Activated T-helper 2 cell treated with anti-CD3 and anti-CD28 coated beads, Interferon-gamma antibody, Interleukin-2, Interleukin-4, amounts not matched to agents 10 μg/mL and 5 μg/mL and 100 μg/mL, durations not matched to agents 14 hours and 24 hours and 36 hours (primary cell): ENCODE data around the gene DHCR24. TPM values are rescaled to one million over a fixed set of nuclear protein-coding genes. Genes with fewer than 3 reads are reported as not detected.

Experiments
- DNase-seq: peaks from one replicate; pipeline ENCODE4 v3.0.0; 2021; ENCODE audit warnings: low spot score
- H3K27ac Mint-ChIP-seq: one replicate; pipeline ENCODE4 v1.8.0; 2021; ENCODE audit warnings: mixed read lengths
- H3K27me3 Mint-ChIP-seq: one replicate; pipeline ENCODE4 v1.8.0; 2021; ENCODE audit warnings: low read depth, mixed read lengths
- H3K36me3 Mint-ChIP-seq: one replicate; pipeline ENCODE4 v1.8.0; 2021; ENCODE audit warnings: low read depth, mixed read lengths
- H3K4me1 Mint-ChIP-seq: one replicate; pipeline ENCODE4 v1.8.0; 2021; ENCODE audit warnings: low read depth, mixed read lengths
- H3K4me3 Mint-ChIP-seq: one replicate; pipeline ENCODE4 v1.8.0; 2021; ENCODE audit warnings: low read depth, mild to moderate bottlenecking, moderate library complexity, mixed read lengths
- H3K9me3 Mint-ChIP-seq: one replicate; pipeline ENCODE4 v1.8.0; 2021; ENCODE audit warnings: mixed read lengths
- intact Hi-C: fragments of 100-400 bp; cut with micrococcal nuclease; formaldehyde crosslinking; loops from one replicate; pipeline ENCODE4 v1.15.1; 2023
- total RNA-seq: library from RNA; stranded (reverse); gene quantifications from 2 replicates; pipeline ENCODE4 v1.2.3, GENCODE V29; 2022

The DHCR24 gene
- total RNA-seq, 1 donor from 2014 or later: 231 TPM

DNA sequence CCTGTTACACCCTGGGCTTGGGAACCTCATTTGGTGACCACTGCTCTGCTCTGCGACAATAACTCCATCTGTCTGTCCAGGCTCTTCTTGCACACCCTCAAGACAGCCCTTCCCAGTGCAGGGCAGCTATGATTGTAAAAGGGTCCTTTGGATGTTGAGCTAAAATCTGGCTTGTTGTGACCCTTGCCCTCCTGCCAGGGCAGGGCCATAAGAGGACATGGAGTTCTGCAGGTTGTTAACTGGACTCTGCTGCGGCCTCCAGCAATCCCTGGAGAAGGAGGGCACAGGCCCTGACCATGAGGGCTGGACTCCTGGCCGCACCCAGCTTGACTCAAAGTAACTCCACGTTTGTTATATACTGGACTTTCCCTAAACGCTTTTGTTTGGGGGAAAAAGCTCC lies 41.2 kb downstream of the DHCR24 start:
- no peak overlapping the region for H3K4me3 Mint-ChIP-seq
- intact Hi-C loops: no loop called here
- H3K4me1 Mint-ChIP-seq: no peaks in the 10 kb centered on the region
- no peak overlapping the region for H3K27ac Mint-ChIP-seq
- H3K9me3 Mint-ChIP-seq: no peaks in the 10 kb centered on the region
- no peak for DNase-seq
- H3K27me3 Mint-ChIP-seq: no peaks in the 10 kb centered on the region
- peaks cover 28% of the 10 kb centered on the region for H3K36me3 Mint-ChIP-seq

DNA sequence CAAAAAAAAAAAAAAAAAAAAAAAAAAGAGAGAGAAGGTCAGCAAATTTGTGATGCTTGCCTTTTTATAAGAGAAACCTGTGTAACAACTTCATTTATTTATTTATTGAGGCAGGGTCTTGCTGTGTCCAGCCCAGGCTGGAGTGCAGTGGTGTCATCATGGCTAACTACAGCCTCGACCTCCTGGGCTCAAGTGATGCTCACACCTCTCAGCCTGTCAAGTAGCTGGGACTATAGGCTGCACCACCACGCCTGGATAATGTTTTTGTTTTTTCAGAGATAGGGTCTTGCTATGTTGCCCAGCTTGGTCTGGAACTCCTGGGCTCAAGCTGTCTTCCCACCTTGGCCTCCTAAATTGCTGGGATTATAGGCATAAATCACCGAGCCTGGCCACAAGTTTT lies 42.4 kb downstream of the DHCR24 start:
- no peaks in the 10 kb centered on the region for H3K4me1 Mint-ChIP-seq
- DNase-seq: no peak
- H3K27ac Mint-ChIP-seq: no peak overlapping the region
- peaks cover 16% of the 10 kb centered on the region for H3K36me3 Mint-ChIP-seq
- no peaks in the 10 kb centered on the region for H3K9me3 Mint-ChIP-seq
- intact Hi-C loops: no loop called here
- H3K27me3 Mint-ChIP-seq: no peaks in the 10 kb centered on the region
- H3K4me3 Mint-ChIP-seq: no peak overlapping the region

DNA sequence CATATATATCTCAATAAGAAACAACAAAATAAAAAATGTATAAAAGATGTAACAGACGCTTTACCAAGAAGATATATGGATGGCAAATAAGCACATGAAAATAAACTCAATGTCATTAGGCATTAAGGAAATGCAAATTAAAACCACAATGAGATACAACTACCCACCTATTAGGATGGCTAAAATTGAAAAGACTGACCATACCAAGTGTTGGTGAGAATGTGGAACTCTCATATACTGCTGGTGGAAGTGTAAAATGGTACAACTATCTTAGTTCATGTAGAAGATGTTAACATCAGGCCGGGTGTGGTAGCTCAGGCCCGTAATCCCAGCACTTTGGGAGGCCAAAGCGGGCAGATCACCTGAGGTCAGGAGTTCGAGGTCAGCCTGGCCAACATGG lies 43.5 kb downstream of the DHCR24 start:
- no peaks in the 10 kb centered on the region for H3K9me3 Mint-ChIP-seq
- H3K27ac Mint-ChIP-seq: no peak overlapping the region
- intact Hi-C loops: no loop called here

DNA sequence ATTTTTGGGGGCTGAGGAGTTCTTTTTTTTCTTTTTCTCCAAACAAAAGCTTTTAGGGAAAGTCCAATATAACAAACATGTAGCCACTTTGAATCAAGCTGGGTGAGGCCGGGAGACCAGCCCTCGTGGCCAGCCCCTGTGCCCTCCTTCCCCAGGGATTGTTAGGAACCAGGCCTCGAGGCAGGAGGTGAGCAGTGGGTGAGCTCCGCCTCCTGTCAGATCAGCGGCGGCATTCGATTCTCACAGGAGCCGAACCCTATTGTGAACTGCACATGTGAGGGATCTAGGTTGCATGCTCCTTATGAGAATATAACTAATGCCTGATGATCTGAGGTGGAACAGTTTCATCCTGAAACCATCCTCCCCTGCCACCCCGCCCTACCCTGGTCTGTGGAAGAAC lies 44.0 kb downstream of the DHCR24 start:
- no peaks in the 10 kb centered on the region for H3K4me1 Mint-ChIP-seq
- peaks cover 2% of the 10 kb centered on the region for H3K36me3 Mint-ChIP-seq
- no peak for DNase-seq
- no peak overlapping the region for H3K4me3 Mint-ChIP-seq
- no peak overlapping the region for H3K27ac Mint-ChIP-seq
- intact Hi-C loops: no loop called here
- H3K27me3 Mint-ChIP-seq: no peaks in the 10 kb centered on the region
- no peaks in the 10 kb centered on the region for H3K9me3 Mint-ChIP-seq

More for the DNA sequence above, 43.5 kb downstream of the DHCR24 start:
- no peak for DNase-seq
- H3K4me3 Mint-ChIP-seq: no peak overlapping the region
- H3K36me3 Mint-ChIP-seq: peaks cover 7% of the 10 kb centered on the region
- H3K27me3 Mint-ChIP-seq: no peaks in the 10 kb centered on the region
- H3K4me1 Mint-ChIP-seq: no peaks in the 10 kb centered on the region

GRCh38 chr1:54842206-54842915 lies 44.6 kb downstream of the DHCR24 start:
- intact Hi-C loops: no loop called here
- Mint-ChIP-seq H3K4me3 (no peak overlapping the region), H3K27ac (no peak overlapping the region), H3K4me1 (no peaks in the 10 kb centered on the region), H3K9me3 (no peaks in the 10 kb centered on the region), H3K27me3 (no peaks in the 10 kb centered on the region), H3K36me3 (no peaks in the 10 kb centered on the region)
- DNase-seq: no peak

- no peak overlapping the region for H3K4me3 Mint-ChIP-seq
- H3K27ac Mint-ChIP-seq: no peak overlapping the region
- no peaks in the 10 kb centered on the region for H3K27me3 Mint-ChIP-seq
- intact Hi-C loops: no loop called here
- H3K4me1 Mint-ChIP-seq: no peaks in the 10 kb centered on the region
- no peak for DNase-seq
- H3K9me3 Mint-ChIP-seq: no peaks in the 10 kb centered on the region
- H3K36me3 Mint-ChIP-seq: no peaks in the 10 kb centered on the region
These were observed 47.2 kb downstream of the DHCR24 start for GRCh38 chr1:54839824-54840223.

- intact Hi-C loops: no loop called here
- no peak overlapping the region for H3K27ac Mint-ChIP-seq
- no peak for DNase-seq
- H3K4me1 Mint-ChIP-seq: no peaks in the 10 kb centered on the region
- no peak overlapping the region for H3K4me3 Mint-ChIP-seq
- H3K36me3 Mint-ChIP-seq: no peaks in the 10 kb centered on the region
- no peaks in the 10 kb centered on the region for H3K9me3 Mint-ChIP-seq
- H3K27me3 Mint-ChIP-seq: no peaks in the 10 kb centered on the region
These were observed 48.3 kb downstream of the DHCR24 start for GRCh38 chr1:54838565-54839180.

GRCh38 chr1:54837002-54837853 lies 49.8 kb downstream of the DHCR24 start:
- intact Hi-C loops: no loop called here

GRCh38 chr1:54836594-54836993 lies 50.4 kb downstream of the DHCR24 start:
- intact Hi-C loops: no loop called here
- no peak overlapping the region for H3K4me3 Mint-ChIP-seq
- H3K4me1 Mint-ChIP-seq: no peaks in the 10 kb centered on the region
- no peak overlapping the region for H3K27ac Mint-ChIP-seq
- H3K36me3 Mint-ChIP-seq: no peaks in the 10 kb centered on the region
- no peaks in the 10 kb centered on the region for H3K27me3 Mint-ChIP-seq
- DNase-seq: no peak
- no peaks in the 10 kb centered on the region for H3K9me3 Mint-ChIP-seq

More at GRCh38 chr1:54837002-54837853, 49.8 kb downstream of the DHCR24 start:
- H3K4me3 Mint-ChIP-seq: no peak overlapping the region
- no peaks in the 10 kb centered on the region for H3K27me3 Mint-ChIP-seq
- no peak overlapping the region for H3K27ac Mint-ChIP-seq
- no peak for DNase-seq
- H3K9me3 Mint-ChIP-seq: no peaks in the 10 kb centered on the region
- H3K4me1 Mint-ChIP-seq: no peaks in the 10 kb centered on the region
- H3K36me3 Mint-ChIP-seq: no peaks in the 10 kb centered on the region

GRCh38 chr1:54835970-54836369 lies 51.0 kb downstream of the DHCR24 start:
- intact Hi-C loops: no loop called here
- no peak overlapping the region for H3K27ac Mint-ChIP-seq
- DNase-seq: no peak
- H3K27me3 Mint-ChIP-seq: no peaks in the 10 kb centered on the region
- H3K9me3 Mint-ChIP-seq: no peaks in the 10 kb centered on the region
- no peaks in the 10 kb centered on the region for H3K36me3 Mint-ChIP-seq
- no peaks in the 10 kb centered on the region for H3K4me1 Mint-ChIP-seq
- no peak overlapping the region for H3K4me3 Mint-ChIP-seq

- DNase-seq: no peak
- intact Hi-C loops: no loop called here
- H3K4me3 Mint-ChIP-seq: no peak overlapping the region
- no peaks in the 10 kb centered on the region for H3K27me3 Mint-ChIP-seq
- no peaks in the 10 kb centered on the region for H3K36me3 Mint-ChIP-seq
- no peaks in the 10 kb centered on the region for H3K4me1 Mint-ChIP-seq
- no peak overlapping the region for H3K27ac Mint-ChIP-seq
- no peaks in the 10 kb centered on the region for H3K9me3 Mint-ChIP-seq
These were observed 51.7 kb downstream of the DHCR24 start for GRCh38 chr1:54835131-54835898.

DNA sequence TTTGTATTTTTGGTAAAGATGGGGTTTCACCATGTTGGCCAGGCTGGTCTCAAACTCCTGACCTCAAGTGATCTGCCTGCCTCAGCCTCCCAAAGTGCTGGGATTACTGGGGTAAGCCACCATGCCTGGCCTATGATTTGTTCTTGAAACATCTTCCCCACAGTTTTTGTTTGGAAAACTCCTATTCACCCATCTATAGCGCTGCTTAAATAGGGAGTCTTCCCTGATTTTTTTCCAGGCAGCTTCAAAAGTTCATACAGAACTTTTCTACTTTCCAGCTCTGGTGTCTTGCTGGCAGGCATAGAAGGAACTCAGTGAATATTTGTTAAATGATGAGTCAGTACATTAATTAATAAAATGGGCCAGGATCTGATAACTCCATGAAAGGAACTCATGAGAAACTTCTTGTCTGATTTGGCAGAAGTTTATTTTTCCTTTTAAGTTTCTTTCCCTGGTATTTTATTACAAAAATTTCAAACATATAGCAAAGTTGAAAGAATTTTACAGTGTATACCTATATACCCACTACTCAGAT lies 52.9 kb downstream of the DHCR24 start:
- DNase-seq: no peak
- Mint-ChIP-seq H3K4me3 (no peak overlapping the region), H3K36me3 (no peaks in the 10 kb centered on the region), H3K4me1 (no peaks in the 10 kb centered on the region), H3K9me3 (no peaks in the 10 kb centered on the region), H3K27ac (no peak overlapping the region), H3K27me3 (peaks cover 2% of the 10 kb centered on the region)
- intact Hi-C loops: no loop called here
